ENCODE results near the gene LGALS3BP. TPM values are rescaled to one million over a fixed set of nuclear protein-coding genes. Genes with fewer than 3 reads are reported as not detected.

LGALS3BP gene
- total and polyA plus RNA-seq, 4 donors, result 66.0 to 224 (median 79.2) TPM

GRCh38 chr17:78953356-78954350 is 26.1 kb downstream of the LGALS3BP start:
- H3K9me3 ChIP-seq (ENCODE audit: control insufficient read depth in 4 of 4, low read length in 3 of 4), result peaks cover 0 to 9% (median 4%) of the 10 kb centered on the region in 4 donors
- no peaks in the 10 kb centered on the region for H3K27me3 ChIP-seq (ENCODE audit: control insufficient read depth in 4 of 4, insufficient read depth in 4 of 4, low read length in 3 of 4)
- H3K4me1 ChIP-seq (ENCODE audit: control insufficient read depth in 4 of 4, insufficient read depth in 4 of 4, low read length in 3 of 4), result no peaks in the 10 kb centered on the region
- no peak for DNase-seq (ENCODE audit: low spot score)
- H3K4me3 ChIP-seq (ENCODE audit: low read depth in 1 of 3, low read length in 3 of 3), result no peak overlapping the region
- no peak overlapping the region for H3K9ac ChIP-seq (ENCODE audit: low read depth in 1 of 2, low read length in 2 of 2)
- WGBS, result 75% methylated on average over 29 of the region's 29 CpGs
- no peak for TF ChIP-seq YY1 (IDR thresholded peaks at IDR 0.05)
- no peak for TF ChIP-seq FOXA2 (IDR thresholded peaks at IDR 0.05)
- no peak for TF ChIP-seq JUND (IDR thresholded peaks at IDR 0.05)
- no peak for TF ChIP-seq ZBTB33 (IDR thresholded peaks at IDR 0.05)
- no peak for TF ChIP-seq SP1 (IDR thresholded peaks at IDR 0.05)
- H3K27ac ChIP-seq (ENCODE audit: low read depth in 1 of 2, low read length in 2 of 2), result no peak overlapping the region
- H3K36me3 ChIP-seq (ENCODE audit: control insufficient read depth in 4 of 4, insufficient read depth in 3 of 4, low read depth in 1 of 4, low read length in 3 of 4), result no peaks in the 10 kb centered on the region

GRCh38 chr17:78952706-78953105 is 27.0 kb downstream of the LGALS3BP start:
- DNase-seq (ENCODE audit: low spot score), result no peak
- 92% methylated on average over 10 of the region's 10 CpGs for WGBS
- H3K4me1 ChIP-seq (ENCODE audit: control insufficient read depth in 4 of 4, insufficient read depth in 4 of 4, low read length in 3 of 4), result peaks cover 0 to under 1% (median 0%) of the 10 kb centered on the region in 4 donors
- no peak overlapping the region for H3K9ac ChIP-seq (ENCODE audit: low read depth in 1 of 2, low read length in 2 of 2)
- no peak for TF ChIP-seq YY1 (IDR thresholded peaks at IDR 0.05)
- no peak for TF ChIP-seq MAX (IDR thresholded peaks at IDR 0.05)
- no peak for TF ChIP-seq JUND (IDR thresholded peaks at IDR 0.05)
- no peak for TF ChIP-seq FOXA2 (IDR thresholded peaks at IDR 0.05)
- no peak for TF ChIP-seq CTCF (IDR thresholded peaks at IDR 0.05; ENCODE audit: low read depth, low read length, missing input control)
- TF ChIP-seq REST (IDR thresholded peaks at IDR 0.05), result no peak
- no peak for TF ChIP-seq RAD21 (IDR thresholded peaks at IDR 0.05)
- TF ChIP-seq ZBTB33 (IDR thresholded peaks at IDR 0.05), result no peak
- TF ChIP-seq HNF4A (conservative IDR thresholded peaks at IDR 0.05), result no peak
- no peak for TF ChIP-seq EGR1 (IDR thresholded peaks at IDR 0.05; ENCODE audit: low read depth in 2 of 2)
- TF ChIP-seq TAF1 (conservative IDR thresholded peaks at IDR 0.05), result no peak
- peaks cover 0 to 9% (median 4%) of the 10 kb centered on the region in 4 donors for H3K9me3 ChIP-seq (ENCODE audit: control insufficient read depth in 4 of 4, low read length in 3 of 4)
- no peaks in the 10 kb centered on the region for H3K36me3 ChIP-seq (ENCODE audit: control insufficient read depth in 4 of 4, insufficient read depth in 3 of 4, low read depth in 1 of 4, low read length in 3 of 4)
- no peaks in the 10 kb centered on the region for H3K27me3 ChIP-seq (ENCODE audit: control insufficient read depth in 4 of 4, insufficient read depth in 4 of 4, low read length in 3 of 4)
- H3K4me3 ChIP-seq (ENCODE audit: low read depth in 1 of 3, low read length in 3 of 3), result no peak overlapping the region
- H3K27ac ChIP-seq (ENCODE audit: low read depth in 1 of 2, low read length in 2 of 2), result no peak overlapping the region
